AG09309 (cell line): ENCODE measurements around the gene KPNB1.
A peak's percentile ranks its signal among the peaks of the same experiment; 100 is the strongest.

ENCODE experiments used
- DNase-seq: peaks from one replicate; pipeline ENCODE4 v3.0.0-alpha.2; 2010; ENCODE audit warnings: low read depth
- H3K4me3 ChIP-seq: 2 replicates; pipeline ENCODE4 v1.5.1; 2011; ENCODE audit warnings: mild to moderate bottlenecking, low read depth, low read length, moderate library complexity; ENCODE audit not compliant: control insufficient read depth
- CTCF ChIP-seq: IDR thresholded peaks from 2 replicates; pipeline ENCODE4 v1.5.1; 2011; ENCODE audit warnings: mild to moderate bottlenecking, low read depth, low read length, inconsistent platforms; ENCODE audit not compliant: insufficient read depth, control insufficient read depth; ENCODE audit errors: missing control alignments

KPNB1 gene

GRCh38 chr17:47649972-47650524 lies 329 bp downstream of the KPNB1 start:
- no peak for TF ChIP-seq CTCF
- DNase-seq, result no peak
- peak overlapping the region; percentile 83 for H3K4me3 ChIP-seq

- DNase-seq, result peak; percentile 71
- TF ChIP-seq CTCF, result no peak
- peak overlapping the region; percentile 83 for H3K4me3 ChIP-seq
Observed at GRCh38 chr17:47650525-47651522, 1.1 kb downstream of the KPNB1 start.

GRCh38 chr17:47651704-47652103 lies 2.0 kb downstream of the KPNB1 start:
- TF ChIP-seq CTCF, result no peak
- no peak overlapping the region; the same call in 1 of the 2 replicates for H3K4me3 ChIP-seq

GRCh38 chr17:47652570-47652969 lies 2.9 kb downstream of the KPNB1 start:
- no peak overlapping the region for H3K4me3 ChIP-seq
- no peak for TF ChIP-seq CTCF
- DNase-seq, result no peak

More at GRCh38 chr17:47651704-47652103, 2.0 kb downstream of the KPNB1 start:
- no peak for DNase-seq

- no peak overlapping the region for H3K4me3 ChIP-seq
- DNase-seq, result no peak
- TF ChIP-seq CTCF, result no peak
Observed at GRCh38 chr17:47653442-47653841, 3.7 kb downstream of the KPNB1 start.

GRCh38 chr17:47654991-47655390 lies 5.3 kb downstream of the KPNB1 start:
- DNase-seq, result no peak
- no peak overlapping the region for H3K4me3 ChIP-seq
- no peak for TF ChIP-seq CTCF
